Stimulated activated CD4-positive, alpha-beta T cell treated with anti-CD3 and anti-CD28 coated beads, Interleukin-12 subunit alpha, Interleukin-12 subunit beta, amount 100 ng/mL, for 24 hours (primary cell): ENCODE data around the gene FIG4.
"Not testable (repeated sequence)": the region's sequence is repeated elsewhere in the genome, so short reads cannot be mapped to it uniquely, and the experiment has no call there.

Experiments
- DNase-seq, 2 experiments: peaks; one replicate each; pipeline ENCODE4 v3.0.0-alpha.2; 2020; ENCODE audit warnings: low read depth in 2 of 2

FIG4 gene

GRCh38 chr6:109690737-109691621 lies at the start of gene FIG4, which contains the start of gene AK9:
FIG4 (plus strand) TSS chr6:109691296; CDS start chr6:109691436, 140 bp downstream.
AK9 (minus strand) TSS chr6:109691202; CDS start chr6:109675745, 15,457 bp downstream.
- DNase-seq, result peak; percentile 81 to 93

- no peak for DNase-seq
Measured at GRCh38 chr6:109644131-109644530, 47.0 kb upstream of the FIG4 start.

- DNase-seq, result no peak
Measured at GRCh38 chr6:109653264-109653663, 37.8 kb upstream of the FIG4 start.

- no peak for DNase-seq
Measured at GRCh38 chr6:109655761-109656262, 35.3 kb upstream of the FIG4 start.

GRCh38 chr6:109660526-109661320 lies 30.4 kb upstream of the FIG4 start:
- DNase-seq, result no peak

- no peak for DNase-seq
Measured at GRCh38 chr6:109662192-109662591, 28.9 kb upstream of the FIG4 start.

- DNase-seq, result no peak
Measured at GRCh38 chr6:109669811-109670210, 21.3 kb upstream of the FIG4 start.

- DNase-seq, result no peak
Measured at GRCh38 chr6:109671733-109672132, 19.4 kb upstream of the FIG4 start.

GRCh38 chr6:109672175-109672574 lies 18.9 kb upstream of the FIG4 start:
- DNase-seq, result no peak

GRCh38 chr6:109672839-109673238 lies 18.3 kb upstream of the FIG4 start:
- no peak for DNase-seq

- DNase-seq, result no peak
Measured at GRCh38 chr6:109676724-109677123, 14.4 kb upstream of the FIG4 start.

GRCh38 chr6:109678240-109678639 lies 12.9 kb upstream of the FIG4 start:
- DNase-seq, result no peak

GRCh38 chr6:109678661-109679505 lies 12.2 kb upstream of the FIG4 start:
- DNase-seq, result not testable (repeated sequence)

GRCh38 chr6:109686566-109687265 lies 4.4 kb upstream of the FIG4 start:
- no peak for DNase-seq

GRCh38 chr6:109687271-109687761 lies 3.8 kb upstream of the FIG4 start:
- DNase-seq, result no peak

- peak in 1 of 2 experiments; percentile 64 for DNase-seq
Measured at GRCh38 chr6:109690373-109690736, 741 bp upstream of the FIG4 start.

GRCh38 chr6:109693111-109693510 lies 2.0 kb downstream of the FIG4 start:
- DNase-seq, result no peak

GRCh38 chr6:109695468-109695867 lies 4.4 kb downstream of the FIG4 start:
- no peak for DNase-seq

GRCh38 chr6:109696355-109696754 lies 5.3 kb downstream of the FIG4 start:
- DNase-seq, result no peak

- DNase-seq, result no peak
Measured at GRCh38 chr6:109701221-109701620, 10.1 kb downstream of the FIG4 start.

GRCh38 chr6:109701774-109702173 lies 10.7 kb downstream of the FIG4 start:
- no peak for DNase-seq
